ENCODE data around the gene TOM1L2.

Gene TOM1L2

DNA sequence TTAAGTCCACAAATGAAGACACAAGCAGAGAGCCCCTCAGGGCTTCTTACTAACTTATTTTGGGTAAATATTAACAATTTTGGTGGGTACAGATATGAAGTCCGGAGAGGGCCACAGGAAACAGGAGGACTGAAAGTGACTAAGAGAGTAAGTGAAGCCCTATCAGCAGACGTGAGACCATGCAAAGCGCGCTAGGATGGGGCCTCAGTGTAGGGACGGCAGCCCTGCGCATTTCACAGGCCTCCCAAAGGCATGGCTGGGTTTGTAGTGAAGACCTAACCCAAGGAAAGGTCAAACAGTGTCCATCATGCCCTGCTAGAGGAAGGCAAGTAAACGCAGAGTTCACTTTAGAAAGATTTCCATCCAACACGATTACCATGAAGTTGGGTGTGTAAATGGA, 75.5 kb downstream of the TOM1L2 start:
- H3K4me3 ChIP-seq (ENCODE audit: low read depth in 1 of 2, low read length in 2 of 2): no peak overlapping the region
- peaks cover 5 to 36% of the 10 kb centered on the region in 2 donors for H3K36me3 ChIP-seq (ENCODE audit: control insufficient read depth in 1 of 2, insufficient read depth in 2 of 2, low read length in 2 of 2)
- H3K27ac ChIP-seq (ENCODE audit: low read depth, low read length): no peak overlapping the region
- no peaks in the 10 kb centered on the region for H3K27me3 ChIP-seq (ENCODE audit: control insufficient read depth in 1 of 2, insufficient read depth in 2 of 2, low read length in 2 of 2)
- no peak overlapping the region for H3K9ac ChIP-seq (ENCODE audit: low read depth in 1 of 2, low read length in 2 of 2)
- H3K9me3 ChIP-seq (ENCODE audit: control insufficient read depth in 1 of 2, low read length in 2 of 2): no peaks in the 10 kb centered on the region
- peaks cover 13 to 16% of the 10 kb centered on the region in 2 donors for H3K4me1 ChIP-seq (ENCODE audit: control insufficient read depth in 1 of 2, insufficient read depth in 2 of 2, low read length in 2 of 2)

DNA sequence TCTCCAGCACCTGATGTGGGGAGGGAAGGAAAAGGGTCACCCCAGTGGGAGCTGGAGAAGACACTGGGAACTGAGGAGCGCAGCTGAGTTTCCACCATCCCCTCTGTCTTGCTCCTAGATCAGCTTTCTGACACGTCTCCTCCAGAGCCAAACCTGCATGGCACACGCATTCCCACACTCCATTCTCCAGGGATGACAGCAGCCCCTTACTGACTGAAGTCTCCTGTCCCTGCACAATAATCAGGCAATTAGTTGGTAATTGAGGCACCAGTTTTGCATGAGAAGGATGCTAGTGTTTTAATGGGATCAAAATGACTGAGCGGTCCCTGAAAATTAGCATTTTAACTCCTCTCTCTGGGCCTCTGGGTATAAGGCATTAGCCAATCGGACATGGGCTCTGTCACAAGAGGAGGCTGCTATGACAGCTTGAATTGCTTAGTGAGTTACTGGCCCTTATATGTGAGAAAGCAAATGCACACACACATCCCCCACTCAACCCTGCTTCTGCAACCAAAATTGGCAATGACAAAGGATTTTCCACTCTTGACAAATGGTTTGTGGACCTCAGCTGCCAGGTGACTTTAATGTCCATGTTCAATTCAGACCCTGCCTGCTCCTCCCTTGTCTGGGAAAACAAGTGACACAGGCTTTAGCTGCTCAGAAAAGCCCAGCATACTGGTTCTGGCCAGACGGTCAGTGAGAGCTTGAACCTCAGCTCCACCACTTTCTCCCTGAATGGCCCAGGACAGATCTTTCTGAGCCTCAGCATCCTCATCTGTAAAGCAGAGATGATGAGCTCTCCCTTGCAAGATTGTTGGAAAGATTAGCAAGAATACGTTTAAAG, 78.2 kb downstream of the TOM1L2 start:
- Histone ChIP-seq H3K9ac (ENCODE audit: low read depth in 1 of 2, low read length in 2 of 2) (no peak overlapping the region), H3K4me1 (ENCODE audit: control insufficient read depth in 1 of 2, insufficient read depth in 2 of 2, low read length in 2 of 2) (no peaks in the 10 kb centered on the region), H3K27ac (ENCODE audit: low read depth, low read length) (no peak overlapping the region), H3K9me3 (ENCODE audit: control insufficient read depth in 1 of 2, low read length in 2 of 2) (no peaks in the 10 kb centered on the region), H3K4me3 (ENCODE audit: low read depth in 1 of 2, low read length in 2 of 2) (no peak overlapping the region), H3K27me3 (ENCODE audit: control insufficient read depth in 1 of 2, insufficient read depth in 2 of 2, low read length in 2 of 2) (no peaks in the 10 kb centered on the region), H3K36me3 (ENCODE audit: control insufficient read depth in 1 of 2, insufficient read depth in 2 of 2, low read length in 2 of 2) (peaks cover 5 to 42% of the 10 kb centered on the region in 2 donors)

DNA sequence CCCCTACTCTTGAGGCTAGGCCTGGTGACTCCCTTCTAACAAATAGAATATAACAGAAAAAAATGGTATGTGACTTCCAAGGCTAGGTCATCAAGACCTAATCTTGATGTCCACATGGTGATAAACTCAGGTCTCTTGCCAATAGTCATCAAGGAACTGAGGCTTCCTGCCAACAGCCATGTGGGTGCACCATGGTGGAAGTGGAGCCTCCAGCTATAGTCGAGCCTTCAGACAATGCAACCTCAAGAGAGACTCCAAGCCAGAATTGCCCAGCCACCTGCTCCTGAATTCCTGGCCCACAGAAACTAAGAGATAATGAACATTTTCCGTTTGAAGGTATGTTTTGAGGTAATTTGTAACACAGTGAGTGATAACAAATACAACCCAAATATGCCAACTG, 79.5 kb downstream of the TOM1L2 start:
- no peak overlapping the region for H3K27ac ChIP-seq (ENCODE audit: low read depth, low read length)
- no peak overlapping the region for H3K9ac ChIP-seq (ENCODE audit: low read depth in 1 of 2, low read length in 2 of 2)
- H3K4me3 ChIP-seq (ENCODE audit: low read depth in 1 of 2, low read length in 2 of 2): no peak overlapping the region
- no peaks in the 10 kb centered on the region for H3K4me1 ChIP-seq (ENCODE audit: control insufficient read depth in 1 of 2, insufficient read depth in 2 of 2, low read length in 2 of 2)
- no peaks in the 10 kb centered on the region for H3K27me3 ChIP-seq (ENCODE audit: control insufficient read depth in 1 of 2, insufficient read depth in 2 of 2, low read length in 2 of 2)
- H3K9me3 ChIP-seq (ENCODE audit: control insufficient read depth in 1 of 2, low read length in 2 of 2): no peaks in the 10 kb centered on the region
- peaks cover 5 to 42% of the 10 kb centered on the region in 2 donors for H3K36me3 ChIP-seq (ENCODE audit: control insufficient read depth in 1 of 2, insufficient read depth in 2 of 2, low read length in 2 of 2)

DNA sequence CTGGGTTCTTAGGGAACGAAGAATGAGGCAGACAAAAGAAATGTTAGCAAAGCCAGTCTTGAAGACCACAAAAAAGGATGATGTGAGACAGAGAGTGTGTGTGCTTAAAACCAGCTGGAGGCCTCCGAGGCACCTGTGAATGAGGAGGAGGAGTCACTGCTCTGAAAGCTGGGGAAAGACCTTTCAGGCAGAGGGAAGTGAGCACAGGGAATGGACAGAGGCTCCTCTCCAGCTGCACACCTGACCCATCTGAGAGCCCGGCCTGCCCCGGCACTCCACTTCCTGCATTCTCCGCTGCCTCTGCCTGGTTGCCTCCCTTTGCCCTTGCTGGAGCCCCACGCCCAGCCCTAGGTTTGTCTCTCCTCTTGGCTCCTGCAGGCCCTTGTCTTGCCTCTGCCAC, 80.2 kb downstream of the TOM1L2 start:
- H3K27ac ChIP-seq (ENCODE audit: low read depth, low read length): no peak overlapping the region
- no peaks in the 10 kb centered on the region for H3K27me3 ChIP-seq (ENCODE audit: control insufficient read depth in 1 of 2, insufficient read depth in 2 of 2, low read length in 2 of 2)
- no peaks in the 10 kb centered on the region for H3K4me1 ChIP-seq (ENCODE audit: control insufficient read depth in 1 of 2, insufficient read depth in 2 of 2, low read length in 2 of 2)
- no peak overlapping the region for H3K4me3 ChIP-seq (ENCODE audit: low read depth in 1 of 2, low read length in 2 of 2)
- H3K9ac ChIP-seq (ENCODE audit: low read depth in 1 of 2, low read length in 2 of 2): no peak overlapping the region
- peaks cover 4 to 41% of the 10 kb centered on the region in 2 donors for H3K36me3 ChIP-seq (ENCODE audit: control insufficient read depth in 1 of 2, insufficient read depth in 2 of 2, low read length in 2 of 2)
- no peaks in the 10 kb centered on the region for H3K9me3 ChIP-seq (ENCODE audit: control insufficient read depth in 1 of 2, low read length in 2 of 2)

DNA sequence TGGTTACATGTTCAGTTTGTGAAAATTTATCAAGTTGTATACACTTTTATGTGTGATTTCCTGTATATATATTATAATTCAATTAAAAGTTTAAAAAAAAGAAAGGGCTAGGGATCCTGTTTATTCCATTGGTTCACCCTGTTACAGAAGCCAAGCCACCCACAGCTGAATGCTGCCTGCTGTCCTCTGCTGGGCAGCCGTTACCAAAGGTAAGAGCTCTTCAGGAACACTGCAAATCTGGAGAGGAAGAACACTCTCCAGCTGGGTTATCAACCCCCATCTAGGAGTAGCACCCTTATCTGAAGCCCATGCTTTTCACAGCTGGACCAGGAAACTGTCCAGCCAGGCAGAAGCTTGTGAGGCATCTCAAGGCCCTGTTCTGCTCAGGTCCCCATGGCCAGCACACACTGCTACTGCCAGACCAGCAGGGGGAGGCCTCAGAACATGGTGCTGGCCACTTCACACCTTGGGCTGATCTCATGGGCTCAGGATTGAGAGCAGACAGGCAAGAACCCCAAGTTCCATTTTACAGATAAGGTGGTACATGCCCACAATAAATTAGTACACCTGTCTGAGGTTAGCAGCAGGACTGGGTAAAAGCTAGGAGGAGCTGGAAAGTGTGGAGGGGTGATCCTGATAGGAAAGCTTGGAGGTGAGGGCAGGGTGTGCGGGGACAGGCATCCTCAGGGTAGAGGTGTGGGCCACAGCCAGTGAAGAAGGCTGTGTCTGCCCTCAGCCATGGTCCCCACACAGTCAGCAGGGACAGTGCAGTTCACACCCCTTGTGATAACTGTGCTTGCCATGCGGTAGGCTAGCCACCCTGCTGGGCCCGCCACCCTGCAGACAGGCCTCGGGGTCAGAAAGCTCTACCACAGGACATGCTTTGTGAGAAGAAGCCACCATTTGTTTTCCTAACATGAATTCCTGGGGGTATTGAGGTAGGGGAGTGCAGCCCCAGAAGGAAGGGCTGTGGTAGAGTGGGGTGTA, 81.1 kb downstream of the TOM1L2 start:
- Histone ChIP-seq H3K9me3 (ENCODE audit: control insufficient read depth in 1 of 2, low read length in 2 of 2) (no peaks in the 10 kb centered on the region), H3K27ac (ENCODE audit: low read depth, low read length) (no peak overlapping the region), H3K4me3 (ENCODE audit: low read depth in 1 of 2, low read length in 2 of 2) (no peak overlapping the region), H3K9ac (ENCODE audit: low read depth in 1 of 2, low read length in 2 of 2) (no peak overlapping the region), H3K27me3 (ENCODE audit: control insufficient read depth in 1 of 2, insufficient read depth in 2 of 2, low read length in 2 of 2) (no peaks in the 10 kb centered on the region), H3K36me3 (ENCODE audit: control insufficient read depth in 1 of 2, insufficient read depth in 2 of 2, low read length in 2 of 2) (peaks cover 0 to 34% of the 10 kb centered on the region in 2 donors), H3K4me1 (ENCODE audit: control insufficient read depth in 1 of 2, insufficient read depth in 2 of 2, low read length in 2 of 2) (peaks cover 6 to 9% of the 10 kb centered on the region in 2 donors)

DNA sequence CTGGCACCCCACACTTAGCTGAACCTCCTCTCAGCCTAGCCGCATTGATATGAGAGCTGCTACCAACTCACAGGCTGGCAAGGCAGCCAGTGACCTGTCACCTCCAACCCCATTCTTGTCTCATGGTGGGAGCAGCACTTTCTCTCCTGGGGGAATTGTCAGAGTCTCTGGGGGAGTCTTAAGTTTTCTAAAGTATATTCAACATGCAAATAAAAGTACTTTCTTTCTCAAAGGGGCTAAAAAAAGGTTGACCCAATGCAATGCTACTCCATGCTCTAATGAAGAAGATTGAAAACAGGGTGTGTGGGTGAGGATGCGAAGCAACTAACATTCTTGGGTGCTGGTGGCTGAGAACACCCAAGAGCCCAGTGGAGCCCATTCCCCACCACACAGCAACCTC, 82.3 kb downstream of the TOM1L2 start:
- Histone ChIP-seq H3K36me3 (ENCODE audit: control insufficient read depth in 1 of 2, insufficient read depth in 2 of 2, low read length in 2 of 2) (peaks cover under 1 to 26% of the 10 kb centered on the region in 2 donors), H3K4me3 (ENCODE audit: low read depth in 1 of 2, low read length in 2 of 2) (no peak overlapping the region)

DNA sequence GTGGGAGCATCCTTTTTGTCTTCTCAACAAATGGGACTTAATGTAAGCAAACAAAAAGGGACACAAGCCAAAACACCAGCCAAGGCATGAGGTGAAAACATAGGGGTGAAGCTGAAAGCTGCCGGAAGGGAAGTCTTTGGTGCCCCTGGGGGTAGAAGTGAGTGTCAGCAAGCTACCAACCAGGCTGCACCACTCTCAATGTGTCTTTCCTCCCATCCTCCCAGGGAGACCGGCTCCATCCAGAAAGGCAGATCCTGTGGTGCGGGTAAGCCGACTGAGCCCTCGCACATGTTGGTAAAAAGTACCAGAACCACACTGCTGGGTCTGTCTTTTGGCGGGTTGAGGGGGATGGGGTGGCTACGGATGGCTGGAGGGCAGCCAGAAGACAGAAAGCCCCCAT, 83.4 kb downstream of the TOM1L2 start:
- Histone ChIP-seq H3K27me3 (ENCODE audit: control insufficient read depth in 1 of 2, insufficient read depth in 2 of 2, low read length in 2 of 2) (no peaks in the 10 kb centered on the region), H3K36me3 (ENCODE audit: control insufficient read depth in 1 of 2, insufficient read depth in 2 of 2, low read length in 2 of 2) (peaks cover 10 to 28% of the 10 kb centered on the region in 2 donors), H3K4me3 (ENCODE audit: low read depth in 1 of 2, low read length in 2 of 2) (no peak overlapping the region), H3K9ac (ENCODE audit: low read depth in 1 of 2, low read length in 2 of 2) (no peak overlapping the region), H3K27ac (ENCODE audit: low read depth, low read length) (no peak overlapping the region), H3K4me1 (ENCODE audit: control insufficient read depth in 1 of 2, insufficient read depth in 2 of 2, low read length in 2 of 2) (peaks cover 6 to 11% of the 10 kb centered on the region in 2 donors), H3K9me3 (ENCODE audit: control insufficient read depth in 1 of 2, low read length in 2 of 2) (no peaks in the 10 kb centered on the region)

More for the DNA sequence above, 82.3 kb downstream of the TOM1L2 start:
- no peak overlapping the region for H3K27ac ChIP-seq (ENCODE audit: low read depth, low read length)
- peaks cover 6 to 11% of the 10 kb centered on the region in 2 donors for H3K4me1 ChIP-seq (ENCODE audit: control insufficient read depth in 1 of 2, insufficient read depth in 2 of 2, low read length in 2 of 2)
- H3K27me3 ChIP-seq (ENCODE audit: control insufficient read depth in 1 of 2, insufficient read depth in 2 of 2, low read length in 2 of 2): no peaks in the 10 kb centered on the region
- no peak overlapping the region for H3K9ac ChIP-seq (ENCODE audit: low read depth in 1 of 2, low read length in 2 of 2)
- no peaks in the 10 kb centered on the region for H3K9me3 ChIP-seq (ENCODE audit: control insufficient read depth in 1 of 2, low read length in 2 of 2)

DNA sequence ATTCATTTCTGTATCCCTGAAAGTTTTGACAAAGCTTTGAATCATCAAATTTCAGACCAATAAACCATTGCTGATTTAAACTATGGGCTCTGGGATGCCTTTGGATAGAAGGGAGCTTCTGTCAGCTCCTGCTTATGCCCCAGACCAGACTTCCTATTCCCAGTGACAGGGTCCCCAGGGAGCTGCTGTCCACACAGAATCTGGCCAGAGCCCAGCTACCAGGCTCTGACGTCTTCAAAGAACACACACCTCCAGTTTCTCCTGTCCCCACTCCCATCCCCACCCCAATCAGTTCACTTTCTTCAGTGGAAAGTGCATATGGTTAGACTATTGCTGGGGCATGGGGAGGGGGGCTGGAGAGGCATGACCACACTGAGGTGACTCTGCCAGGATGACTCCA, 83.8 kb downstream of the TOM1L2 start:
- Histone ChIP-seq H3K27me3 (ENCODE audit: control insufficient read depth in 1 of 2, insufficient read depth in 2 of 2, low read length in 2 of 2) (no peaks in the 10 kb centered on the region), H3K36me3 (ENCODE audit: control insufficient read depth in 1 of 2, insufficient read depth in 2 of 2, low read length in 2 of 2) (peaks cover 13 to 30% of the 10 kb centered on the region in 2 donors), H3K4me1 (ENCODE audit: control insufficient read depth in 1 of 2, insufficient read depth in 2 of 2, low read length in 2 of 2) (peaks cover 6 to 11% of the 10 kb centered on the region in 2 donors), H3K4me3 (ENCODE audit: low read depth in 1 of 2, low read length in 2 of 2) (no peak overlapping the region), H3K27ac (ENCODE audit: low read depth, low read length) (no peak overlapping the region), H3K9ac (ENCODE audit: low read depth in 1 of 2, low read length in 2 of 2) (no peak overlapping the region), H3K9me3 (ENCODE audit: control insufficient read depth in 1 of 2, low read length in 2 of 2) (no peaks in the 10 kb centered on the region)

DNA sequence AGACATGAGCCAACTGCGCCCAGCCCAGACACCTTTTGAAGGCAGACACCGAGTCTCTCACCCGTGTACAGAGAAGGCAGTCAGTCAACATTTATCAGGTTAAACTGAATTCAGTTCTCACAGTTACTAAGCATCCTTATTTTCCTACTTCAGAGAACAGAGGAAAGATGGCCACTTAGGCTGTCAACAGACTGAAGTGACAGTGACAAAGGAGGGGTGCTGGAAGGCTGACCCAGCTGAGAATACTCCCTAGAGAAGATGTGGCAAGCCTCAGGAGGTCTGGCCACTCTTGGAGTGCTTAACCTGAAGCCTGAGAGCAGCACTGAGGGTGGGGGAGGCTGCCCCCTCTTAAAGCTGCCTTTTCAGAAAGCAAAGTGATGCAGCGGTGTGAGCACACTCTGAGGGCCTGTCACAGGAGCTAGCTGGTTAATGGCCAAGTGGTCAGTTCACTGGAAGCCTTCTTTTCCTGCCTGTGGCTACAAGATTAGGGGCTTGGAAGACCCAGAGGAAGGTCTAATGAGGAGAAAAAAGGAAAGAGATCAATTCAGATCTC, 84.4 kb downstream of the TOM1L2 start:
- H3K9me3 ChIP-seq (ENCODE audit: control insufficient read depth in 1 of 2, low read length in 2 of 2): no peaks in the 10 kb centered on the region
- H3K9ac ChIP-seq (ENCODE audit: low read depth in 1 of 2, low read length in 2 of 2): no peak overlapping the region
- H3K4me1 ChIP-seq (ENCODE audit: control insufficient read depth in 1 of 2, insufficient read depth in 2 of 2, low read length in 2 of 2): peaks cover 6 to 11% of the 10 kb centered on the region in 2 donors
- no peak overlapping the region for H3K4me3 ChIP-seq (ENCODE audit: low read depth in 1 of 2, low read length in 2 of 2)
- H3K27ac ChIP-seq (ENCODE audit: low read depth, low read length): no peak overlapping the region
- H3K36me3 ChIP-seq (ENCODE audit: control insufficient read depth in 1 of 2, insufficient read depth in 2 of 2, low read length in 2 of 2): peaks cover 16 to 28% of the 10 kb centered on the region in 2 donors
- H3K27me3 ChIP-seq (ENCODE audit: control insufficient read depth in 1 of 2, insufficient read depth in 2 of 2, low read length in 2 of 2): no peaks in the 10 kb centered on the region

All from duodenal mucosa (tissue), 2 donors.